GM11168 (cell line): Measurements from ENCODE around the gene DGLUCY.

Experiments
- in situ Hi-C: fragments of 300-500 bp; cut with MboI; formaldehyde crosslinking; loops from one replicate; pipeline ENCODE4 v1.12.0; 2022; ENCODE audit warnings: low sequenced_read_pairs; ENCODE audit not compliant: unreplicated experiment

DGLUCY gene

GRCh38 chr14:91159182-91159581 is 45.3 kb downstream of the DGLUCY start:
- in situ Hi-C loops: no loop called here

- in situ Hi-C loops: no loop called here
Measured at GRCh38 chr14:91159906-91160305, 46.0 kb downstream of the DGLUCY start.

- in situ Hi-C loops: no loop called here
Measured at GRCh38 chr14:91163316-91163715, 49.4 kb downstream of the DGLUCY start.

- in situ Hi-C loops: no loop called here
Measured at GRCh38 chr14:91164676-91165075, 50.8 kb downstream of the DGLUCY start.

- in situ Hi-C loops: no loop called here
Measured at GRCh38 chr14:91167380-91167770, 53.5 kb downstream of the DGLUCY start.

DNA sequence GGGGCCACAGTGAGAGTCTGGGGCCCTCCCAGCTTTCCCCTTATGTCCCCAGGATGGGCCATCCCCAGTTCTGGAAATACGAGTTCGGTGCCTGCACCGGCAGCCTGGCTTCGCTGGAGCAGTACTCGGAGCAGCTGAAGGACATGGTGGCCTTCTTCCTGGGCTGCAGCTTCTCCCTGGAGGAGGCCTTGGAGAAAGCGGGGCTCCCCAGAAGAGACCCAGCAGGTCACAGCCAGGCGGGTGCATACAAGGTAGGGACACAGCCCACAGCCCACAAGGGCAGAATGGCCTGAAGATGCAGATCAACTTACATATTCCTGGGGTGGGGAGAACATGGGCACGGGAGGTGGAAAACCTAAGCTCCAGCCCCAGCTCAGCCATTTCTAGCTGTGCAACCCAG is 56.1 kb downstream of the DGLUCY start:
- in situ Hi-C loops: loop anchor here (10.0 kb wide), 1 partner anchor 265 kb away; no protein-coding TSS in a partner anchor

DNA sequence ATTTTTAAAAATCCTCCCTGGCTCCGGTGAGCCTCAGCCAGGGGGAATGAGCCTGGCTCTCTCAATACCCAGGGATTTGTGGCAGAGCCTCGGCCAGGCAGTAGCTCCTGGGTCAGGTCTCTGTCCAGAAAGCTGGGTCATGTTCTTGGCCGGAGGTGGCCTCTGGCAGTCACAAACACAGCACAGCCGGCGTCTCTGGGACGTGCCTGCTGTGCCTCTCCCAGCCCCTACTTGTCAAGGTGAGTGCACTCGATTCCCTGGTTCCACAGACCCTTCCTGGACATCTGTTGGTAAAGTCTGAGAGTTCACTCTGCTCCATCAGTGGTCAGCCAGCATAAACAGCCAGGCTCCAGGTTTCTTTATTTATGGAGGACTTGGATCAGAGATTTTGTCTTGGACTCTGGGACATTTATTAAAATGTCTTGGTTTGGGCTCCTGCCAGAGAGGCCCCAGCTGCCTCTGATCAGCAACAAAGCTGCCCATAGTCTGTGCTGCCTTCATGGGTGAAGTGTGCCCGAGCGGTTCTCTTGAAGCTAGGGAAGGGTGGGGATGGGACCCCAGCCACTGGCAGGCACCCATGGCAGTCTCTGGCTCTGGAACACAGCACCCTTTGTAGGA is 56.7 kb downstream of the DGLUCY start:
- in situ Hi-C loops: loop anchor here (10.0 kb wide), 1 partner anchor 266 kb away; no protein-coding TSS in a partner anchor

DNA sequence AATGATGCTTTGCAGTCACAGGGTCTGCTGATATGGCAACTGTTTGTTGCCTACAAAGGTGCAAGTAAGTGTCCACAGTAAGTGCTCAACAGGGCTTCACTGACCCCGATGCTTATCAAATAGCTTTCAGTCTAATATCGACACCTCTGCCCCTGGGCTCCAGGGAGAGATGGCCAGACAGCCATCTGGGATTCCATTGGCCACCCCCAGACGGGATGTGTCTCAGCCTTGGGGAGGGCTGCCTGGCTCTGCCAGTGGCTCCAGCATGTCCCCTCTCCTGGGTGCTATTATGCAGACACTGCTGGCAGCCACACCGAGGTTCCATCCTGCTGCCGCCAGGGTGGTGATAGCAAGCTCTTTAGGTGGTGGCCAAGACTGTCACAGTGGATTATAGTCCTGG is 57.4 kb downstream of the DGLUCY start:
- in situ Hi-C loops: loop anchor here (10.0 kb wide), 1 partner anchor 266 kb away; no protein-coding TSS in a partner anchor

DNA sequence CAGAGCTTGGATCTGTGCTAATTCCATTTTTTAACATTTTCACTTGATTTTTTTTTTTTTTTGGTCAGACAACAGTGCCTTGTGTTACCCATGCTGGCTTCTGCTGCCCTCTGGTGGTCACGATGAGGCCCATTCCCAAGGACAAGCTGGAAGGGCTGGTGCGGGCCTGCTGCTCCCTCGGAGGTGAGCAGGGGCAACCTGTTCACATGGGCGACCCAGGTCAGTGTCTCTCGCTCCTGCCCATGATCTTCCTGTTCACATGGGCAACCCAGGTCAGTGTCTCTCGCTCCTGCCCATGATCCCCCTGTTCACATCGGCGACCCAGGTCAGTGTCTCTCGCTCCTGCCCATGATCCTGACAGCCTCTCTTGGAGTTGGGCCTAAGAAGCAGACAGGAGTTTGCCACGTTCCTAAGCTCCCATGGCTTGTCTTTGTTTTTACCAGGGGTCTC is 59.4 kb downstream of the DGLUCY start:
- in situ Hi-C loops: loop anchor here (10.0 kb wide), 1 partner anchor 268 kb away; no protein-coding TSS in a partner anchor

DNA sequence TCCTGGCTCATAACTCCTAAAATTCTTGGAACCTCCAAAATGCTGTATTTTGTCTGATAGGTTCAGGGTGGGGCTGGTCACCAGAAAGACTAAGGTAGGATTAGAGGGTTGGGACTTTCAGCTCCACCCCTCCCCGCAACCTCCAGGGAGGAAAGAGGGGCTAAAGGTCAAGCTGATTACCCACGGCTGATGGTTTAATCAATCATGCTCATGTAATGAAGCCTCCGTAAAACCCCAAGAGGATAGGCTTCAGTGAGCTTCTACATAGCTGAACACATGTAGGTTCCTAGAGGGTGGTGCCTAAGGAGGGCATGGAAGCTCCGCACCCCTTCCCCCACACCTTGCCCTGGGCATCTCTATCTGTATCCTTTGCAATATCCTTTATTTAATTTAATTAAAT is 60.0 kb downstream of the DGLUCY start:
- in situ Hi-C loops: loop anchor here (10.0 kb wide), 1 partner anchor 269 kb away; no protein-coding TSS in a partner anchor

- in situ Hi-C loops: loop anchor here (10.0 kb wide), 1 partner anchor 271 kb away; no protein-coding TSS in a partner anchor
Measured at GRCh38 chr14:91175291-91176201, 61.7 kb downstream of the DGLUCY start.

- in situ Hi-C loops: loop anchor here (10.0 kb wide), 1 partner anchor 273 kb away; no protein-coding TSS in a partner anchor
Measured at GRCh38 chr14:91177073-91178034, 63.5 kb downstream of the DGLUCY start.

DNA sequence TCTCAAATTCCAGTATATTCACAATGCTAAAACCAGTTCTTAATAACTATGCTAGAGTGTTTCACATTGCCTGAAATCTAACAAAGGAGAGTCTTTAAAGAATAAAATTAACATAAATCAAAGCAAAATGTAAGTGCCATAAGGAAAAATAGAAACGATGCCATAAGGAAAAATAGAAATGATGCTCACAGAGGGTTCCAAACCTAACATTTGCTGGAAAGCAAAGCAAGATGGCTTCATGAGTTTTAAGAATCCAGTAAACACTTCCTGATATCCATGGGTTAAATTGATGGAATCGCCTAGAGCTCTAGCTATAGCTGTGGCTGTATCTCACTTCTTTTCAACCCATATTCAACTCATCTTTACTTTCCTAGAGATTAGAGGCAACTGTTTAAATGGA is 66.7 kb downstream of the DGLUCY start:
- in situ Hi-C loops: loop anchor here (10.0 kb wide), 1 partner anchor 104 kb away; no protein-coding TSS in a partner anchor

- in situ Hi-C loops: loop anchor here (10.0 kb wide), 1 partner anchor 102 kb away; no protein-coding TSS in a partner anchor
Measured at GRCh38 chr14:91182753-91183152, 68.9 kb downstream of the DGLUCY start.

- in situ Hi-C loops: loop anchor here (10.0 kb wide), 1 partner anchor 100 kb away; no protein-coding TSS in a partner anchor
Measured at GRCh38 chr14:91184559-91184958, 70.7 kb downstream of the DGLUCY start.

GRCh38 chr14:91185721-91186120 is 71.8 kb downstream of the DGLUCY start:
- in situ Hi-C loops: loop anchor here (10.0 kb wide), 1 partner anchor 99 kb away; no protein-coding TSS in a partner anchor

- in situ Hi-C loops: loop anchor here (10.0 kb wide), 1 partner anchor 98 kb away; no protein-coding TSS in a partner anchor
Measured at GRCh38 chr14:91186515-91187066, 72.7 kb downstream of the DGLUCY start.

DNA sequence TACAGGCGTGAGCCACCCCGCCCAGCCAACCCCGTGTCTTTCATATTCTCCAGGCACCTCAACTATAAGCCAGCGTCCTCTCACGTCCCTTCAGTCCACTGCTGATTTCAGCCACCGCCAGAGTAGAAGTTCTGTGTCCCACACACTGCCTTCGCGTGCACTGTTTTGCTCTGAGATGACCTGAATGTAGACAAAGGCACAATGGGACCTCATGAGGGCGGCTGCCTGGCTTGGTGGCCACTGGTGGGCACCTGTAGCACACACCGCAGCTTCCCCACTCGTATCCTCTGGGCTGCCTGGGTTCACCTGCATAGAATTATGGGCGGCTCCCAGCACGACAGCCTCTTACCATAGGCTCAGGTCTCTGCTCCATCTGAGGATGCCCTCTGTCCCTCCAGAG is 73.4 kb downstream of the DGLUCY start:
- in situ Hi-C loops: loop anchor here (10.0 kb wide), 1 partner anchor 98 kb away; no protein-coding TSS in a partner anchor

DNA sequence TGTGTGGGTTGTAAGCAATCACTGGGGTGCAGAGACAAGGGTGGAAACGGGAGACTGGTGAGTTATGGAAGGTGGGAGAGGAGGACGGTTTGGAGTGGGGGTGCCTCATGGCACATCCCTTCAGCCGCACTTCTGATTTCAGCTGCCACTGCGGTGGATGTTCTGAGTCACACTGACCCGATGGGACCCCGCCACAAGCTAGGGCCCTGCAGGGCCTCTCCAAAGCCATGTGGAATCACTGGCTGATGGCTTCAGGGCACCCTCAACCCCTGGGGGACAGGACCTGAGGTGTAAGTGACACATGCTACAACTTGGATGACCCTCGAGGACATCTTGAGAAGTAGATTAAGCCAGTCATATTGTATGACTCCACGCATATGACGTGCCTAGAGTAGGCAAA is 77.0 kb downstream of the DGLUCY start:
- in situ Hi-C loops: no loop called here
